A673 (cell line): ENCODE results near the gene EPRS1. TPM values are rescaled to one million over a fixed set of nuclear protein-coding genes. Genes with fewer than 3 reads are reported as not detected.

Experiments used
- BruUV-seq: library from RNA; stranded (reverse); fragments of 400-500 nt; replicated peaks from 2 replicates; lab custom pipeline; 2021; lab: Mats Ljungman, UMichigan
- CTCF ChIA-PET: fragments of 300-600 bp; sonication (Branson Sonifier 250); formaldehyde crosslinking; loops from one replicate; lab custom pipeline; 2022; ENCODE audit warnings: antibody characterized with exemption; lab: Charles Lee
- POLR2A ChIA-PET: fragments of 300-600 bp; sonication (Branson Sonifier 250); formaldehyde crosslinking; loops from one replicate; lab custom pipeline; 2022; ENCODE audit warnings: antibody characterized with exemption; ENCODE audit not compliant: low non-redundant PET; lab: Charles Lee
- DNase-seq: peaks from one replicate; pipeline ENCODE4 v3.0.0-alpha.2; 2015; ENCODE audit warnings: low spot score
- H3K27ac ChIP-seq: fragments of 200-600 bp; sonication (generic); 2 replicates; pipeline ENCODE4 v1.5.1; 2016; ENCODE audit warnings: mixed run types, low read depth, mild to moderate bottlenecking, mixed read lengths, antibody characterized with exemption, low read length; ENCODE audit not compliant: poor library complexity, severe bottlenecking
- H3K27me3 ChIP-seq: fragments of 200-600 bp; sonication (generic); replicated peaks from 2 replicates; pipeline ENCODE4 v1.6.1; 2017; ENCODE audit warnings: mixed run types, low read depth, mild to moderate bottlenecking, mixed read lengths, antibody characterized with exemption, low read length; ENCODE audit not compliant: insufficient read depth, poor library complexity
- H3K36me3 ChIP-seq: fragments of 200-600 bp; sonication (generic); 2 replicates; pipeline ENCODE4 v1.6.1; 2016; ENCODE audit warnings: mixed run types, mild to moderate bottlenecking, mixed read lengths, antibody characterized with exemption, low read length; ENCODE audit not compliant: insufficient read depth, poor library complexity, severe bottlenecking
- H3K4me1 ChIP-seq: fragments of 200-600 bp; sonication (generic); 2 replicates; pipeline ENCODE4 v1.6.1; 2017; ENCODE audit warnings: mixed run types, mild to moderate bottlenecking, mixed read lengths, antibody characterized with exemption, low read length; ENCODE audit not compliant: insufficient read depth, poor library complexity, severe bottlenecking
- H3K4me3 ChIP-seq: fragments of 200-600 bp; sonication (generic); 2 replicates; pipeline ENCODE4 v1.5.1; 2016; ENCODE audit warnings: low read depth, mixed run types, mild to moderate bottlenecking, mixed read lengths, low read length; ENCODE audit not compliant: poor library complexity, severe bottlenecking
- H3K9me3 ChIP-seq: fragments of 200-600 bp; sonication (generic); 2 replicates; pipeline ENCODE4 v1.6.1; 2016; ENCODE audit warnings: mixed run types, low read depth, mild to moderate bottlenecking, mixed read lengths, antibody characterized with exemption, low read length; ENCODE audit not compliant: poor library complexity, severe bottlenecking
- EZH2 ChIP-seq: fragments of 200-600 bp; sonication (generic); IDR thresholded peaks from 2 replicates; pipeline ENCODE4 v1.6.1; 2017; ENCODE audit warnings: borderline replicate concordance, low read depth, mild to moderate bottlenecking, mixed read lengths, antibody characterized with exemption, low read length; ENCODE audit not compliant: poor library complexity, severe bottlenecking
- intact Hi-C: fragments of 100-400 bp; cut with micrococcal nuclease; formaldehyde crosslinking; loops from one replicate; pipeline ENCODE4 v1.10.0; 2022; ENCODE audit not compliant: unreplicated experiment
- total RNA-seq: library from RNA; stranded (reverse); gene quantifications from 2 replicates; pipeline ENCODE4 v1.2.3, GENCODE V29; 2021
- TF ChIP-seq, protein P1 (sequence below): fragments of 300-800, 200-600 bp; sonication (generic); conservative IDR thresholded peaks from 2 replicates; pipeline ENCODE4 v1.5.1; 2017; ENCODE audit warnings: low read depth, mild to moderate bottlenecking, antibody characterized with exemption, low read length, moderate library complexity, mixed read lengths

The EPRS1 gene
- total RNA-seq, 1 experiment from 2014 or later = 138 TPM

DNA sequence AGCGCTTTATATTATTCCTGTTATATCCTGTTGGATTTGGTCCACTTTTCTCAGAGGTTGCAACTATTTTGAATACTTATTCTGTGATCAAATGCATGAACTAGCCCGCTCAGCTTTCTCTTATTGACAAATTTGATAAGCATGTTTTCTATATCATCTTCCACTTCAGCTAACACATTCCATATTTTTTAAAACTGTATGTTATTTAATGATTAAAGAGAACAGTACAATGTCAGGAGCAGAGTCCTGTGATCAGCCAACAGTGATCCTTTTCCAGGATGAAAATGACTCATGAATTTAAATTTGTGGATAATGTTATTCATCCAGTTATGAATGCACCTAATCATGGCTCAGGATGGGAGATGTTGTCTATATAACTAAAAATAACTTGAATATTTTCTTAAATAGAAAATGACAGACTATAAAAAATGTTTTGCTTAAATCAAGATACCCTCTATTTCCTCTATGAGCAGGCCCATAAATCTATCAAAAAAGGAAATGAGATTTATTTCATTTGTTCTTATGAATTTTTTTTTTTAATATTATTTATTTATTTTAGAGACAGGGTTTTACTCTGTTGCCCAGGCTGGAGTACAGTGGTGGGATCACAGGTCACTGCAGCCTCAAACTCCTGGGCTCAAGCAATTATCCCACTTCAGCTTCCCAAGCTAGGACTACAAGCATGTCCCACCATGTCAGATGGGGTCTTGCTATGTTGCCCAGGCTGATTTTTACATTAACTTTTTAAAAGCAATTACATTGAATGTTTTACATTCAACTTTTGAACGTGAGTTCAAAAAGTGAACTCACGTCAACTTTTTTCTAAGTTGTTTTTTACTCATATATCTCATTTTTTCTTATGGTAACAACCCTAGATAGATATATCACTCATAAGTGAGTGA lies 30.8 kb upstream of the EPRS1 start:
- TF ChIP-seq, protein P1, sequence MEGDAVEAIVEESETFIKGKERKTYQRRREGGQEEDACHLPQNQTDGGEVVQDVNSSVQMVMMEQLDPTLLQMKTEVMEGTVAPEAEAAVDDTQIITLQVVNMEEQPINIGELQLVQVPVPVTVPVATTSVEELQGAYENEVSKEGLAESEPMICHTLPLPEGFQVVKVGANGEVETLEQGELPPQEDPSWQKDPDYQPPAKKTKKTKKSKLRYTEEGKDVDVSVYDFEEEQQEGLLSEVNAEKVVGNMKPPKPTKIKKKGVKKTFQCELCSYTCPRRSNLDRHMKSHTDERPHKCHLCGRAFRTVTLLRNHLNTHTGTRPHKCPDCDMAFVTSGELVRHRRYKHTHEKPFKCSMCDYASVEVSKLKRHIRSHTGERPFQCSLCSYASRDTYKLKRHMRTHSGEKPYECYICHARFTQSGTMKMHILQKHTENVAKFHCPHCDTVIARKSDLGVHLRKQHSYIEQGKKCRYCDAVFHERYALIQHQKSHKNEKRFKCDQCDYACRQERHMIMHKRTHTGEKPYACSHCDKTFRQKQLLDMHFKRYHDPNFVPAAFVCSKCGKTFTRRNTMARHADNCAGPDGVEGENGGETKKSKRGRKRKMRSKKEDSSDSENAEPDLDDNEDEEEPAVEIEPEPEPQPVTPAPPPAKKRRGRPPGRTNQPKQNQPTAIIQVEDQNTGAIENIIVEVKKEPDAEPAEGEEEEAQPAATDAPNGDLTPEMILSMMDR = no peak
- TF ChIP-seq EZH2 = no peak
- ChIA-PET CTCF (no interaction called here), POLR2A (no interaction called here)
- Histone ChIP-seq H3K36me3 (no peaks in the 10 kb centered on the region), H3K9me3 (no peaks in the 10 kb centered on the region), H3K4me3 (no peak overlapping the region), H3K27me3 (no peaks in the 10 kb centered on the region), H3K4me1 (no peaks in the 10 kb centered on the region), H3K27ac (no peak overlapping the region)
- intact Hi-C loops = no loop called here
- DNase-seq = no peak
- no TSS peak for BruUV-seq

DNA sequence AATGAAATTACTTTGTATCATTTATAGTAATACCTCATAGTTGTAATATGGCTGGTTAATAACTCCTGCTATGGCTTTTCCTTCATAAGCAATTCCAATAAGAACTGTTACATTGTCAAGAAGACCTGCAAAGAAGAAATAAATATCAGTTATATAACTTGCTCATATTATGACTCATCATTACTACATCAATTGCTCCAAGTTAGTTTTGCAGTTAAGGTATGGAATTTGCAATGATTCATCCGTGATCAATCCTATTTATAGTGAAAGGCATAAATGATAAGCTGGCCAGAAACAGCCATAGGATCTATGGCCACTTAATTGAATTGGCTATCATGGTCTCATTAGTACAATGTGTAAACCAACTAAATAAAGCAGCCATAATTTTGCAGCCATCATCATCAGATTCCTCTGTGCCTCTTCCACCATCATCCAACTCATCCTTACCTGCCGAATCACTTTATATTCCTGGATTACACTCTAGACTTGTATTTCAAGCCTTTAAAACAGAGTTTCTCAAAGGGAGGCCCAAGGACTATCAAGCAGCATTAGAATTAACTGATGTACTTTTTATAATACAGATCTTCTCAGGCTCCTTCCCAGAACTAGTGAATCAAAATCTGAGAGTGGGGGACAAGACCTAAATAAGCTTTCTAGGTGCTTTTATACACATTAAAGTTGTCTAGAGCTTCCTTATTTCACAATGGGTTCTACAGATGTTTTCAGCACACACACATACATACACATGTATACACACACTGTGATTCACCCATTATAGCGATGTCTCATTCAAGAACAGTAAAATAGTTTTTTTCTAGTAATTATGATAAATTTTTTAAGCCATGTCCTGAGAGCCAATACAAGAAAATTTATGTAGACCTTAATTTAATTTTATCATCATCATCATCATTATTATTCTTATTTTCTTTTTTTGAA lies 21.2 kb upstream of the EPRS1 start:
- H3K9me3 ChIP-seq = no peaks in the 10 kb centered on the region
- H3K27me3 ChIP-seq = no peaks in the 10 kb centered on the region
- POLR2A ChIA-PET = no interaction called here
- no peak for TF ChIP-seq EZH2
- TF ChIP-seq, protein P1 = no peak
- H3K27ac ChIP-seq = no peak overlapping the region
- H3K4me3 ChIP-seq = no peak overlapping the region
- no peak for DNase-seq
- no peaks in the 10 kb centered on the region for H3K4me1 ChIP-seq
- no peaks in the 10 kb centered on the region for H3K36me3 ChIP-seq
- CTCF ChIA-PET = no interaction called here
- BruUV-seq = no TSS peak
- intact Hi-C loops = no loop called here

DNA sequence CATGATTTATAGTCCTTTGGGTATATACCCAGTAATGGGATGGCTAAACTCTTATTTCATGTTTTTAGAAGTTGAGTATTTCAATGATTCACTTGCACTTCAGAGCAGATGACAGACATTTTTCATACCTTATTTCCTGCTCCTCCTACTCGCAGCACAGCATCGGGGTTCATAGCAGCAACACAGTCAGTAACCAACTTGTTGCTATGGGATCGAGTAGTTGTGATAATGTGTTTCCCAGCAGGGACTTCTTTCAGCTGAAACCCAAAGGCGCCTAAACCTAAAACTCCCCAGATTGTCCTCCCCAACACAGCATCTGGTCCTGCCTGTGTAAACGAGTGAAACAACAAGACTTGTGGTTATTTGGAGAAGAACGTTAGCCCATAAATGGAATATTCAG lies 16.3 kb upstream of the EPRS1 start:
- no peak for TF ChIP-seq EZH2
- TF ChIP-seq, protein P1 = no peak
- ChIA-PET POLR2A (no interaction called here), CTCF (no interaction called here)
- DNase-seq = no peak
- H3K27me3 ChIP-seq = no peaks in the 10 kb centered on the region
- no peak overlapping the region for H3K27ac ChIP-seq
- intact Hi-C loops = no loop called here
- H3K9me3 ChIP-seq = no peaks in the 10 kb centered on the region
- BruUV-seq = no TSS peak
- H3K36me3 ChIP-seq = no peaks in the 10 kb centered on the region
- H3K4me1 ChIP-seq = no peaks in the 10 kb centered on the region
- no peak overlapping the region for H3K4me3 ChIP-seq
